Measurements from ENCODE around the gene SMIM43. TPM values are rescaled to one million over a fixed set of nuclear protein-coding genes. Genes with fewer than 3 reads are reported as not detected.
A peak's percentile ranks its signal among the peaks of the same experiment; 100 is the strongest.

The SMIM43 gene
- polyA plus RNA-seq, 1 experiment = 7.4 TPM

GRCh38 chr4:121724671-121725070 lies 40.3 kb downstream of the SMIM43 start:
- no peak for DNase-seq (ENCODE audit: low read depth, low spot score)
- ChIA-PET POLR2A (no interaction called here), CTCF (interaction anchor here (0.6 to 2.6 kb wide), 7 partner anchors 10 to 262 kb away, joined by 3 to 13 read pairs (median 4); partner anchors contain the start of gene ANXA5)
- no peaks in the 10 kb centered on the region for H3K27me3 ChIP-seq (ENCODE audit: control insufficient read depth, insufficient read depth, low read length)
- H3K9me3 ChIP-seq (ENCODE audit: control insufficient read depth, insufficient read depth, low read length) = no peaks in the 10 kb centered on the region
- H3K27ac ChIP-seq (ENCODE audit: low read depth, low read length) = no peak overlapping the region
- no peak for TF ChIP-seq CTCF (IDR thresholded peaks at IDR 0.05; ENCODE audit: low read depth, low read length)
- no peak overlapping the region for H3K4me3 ChIP-seq (ENCODE audit: low read depth, low read length)

- Histone ChIP-seq H3K27me3 (ENCODE audit: control insufficient read depth, insufficient read depth, low read length) (no peaks in the 10 kb centered on the region), H3K4me3 (ENCODE audit: low read depth, low read length) (no peak overlapping the region), H3K9me3 (ENCODE audit: control insufficient read depth, insufficient read depth, low read length) (no peaks in the 10 kb centered on the region), H3K27ac (ENCODE audit: low read depth, low read length) (no peak overlapping the region)
- ChIA-PET POLR2A (interaction anchor here (1.6 kb wide), 1 partner anchor 25 kb away, joined by 5 read pairs; the partner anchor contains the start of gene ANXA5), CTCF (interaction anchor here (1.1 to 1.4 kb wide), 3 partner anchors 13 to 351 kb away, joined by 4 read pairs; no protein-coding TSS in a partner anchor)
- TF ChIP-seq CTCF (IDR thresholded peaks at IDR 0.05; ENCODE audit: low read depth, low read length) = no peak
- DNase-seq (ENCODE audit: low read depth, low spot score) = no peak
These were observed 43.3 kb downstream of the SMIM43 start for GRCh38 chr4:121721700-121722099.

- Histone ChIP-seq H3K27me3 (ENCODE audit: control insufficient read depth, insufficient read depth, low read length) (no peaks in the 10 kb centered on the region), H3K9me3 (ENCODE audit: control insufficient read depth, insufficient read depth, low read length) (no peaks in the 10 kb centered on the region), H3K27ac (ENCODE audit: low read depth, low read length) (no peak overlapping the region), H3K4me3 (ENCODE audit: low read depth, low read length) (no peak overlapping the region)
- no peak for DNase-seq (ENCODE audit: low read depth, low spot score)
- ChIA-PET CTCF (no interaction called here), POLR2A (no interaction called here)
- TF ChIP-seq CTCF (IDR thresholded peaks at IDR 0.05; ENCODE audit: low read depth, low read length) = no peak
These were observed 44.9 kb downstream of the SMIM43 start for GRCh38 chr4:121720109-121720508.

GRCh38 chr4:121717680-121718237 lies 47.2 kb downstream of the SMIM43 start:
- no peaks in the 10 kb centered on the region for H3K9me3 ChIP-seq (ENCODE audit: control insufficient read depth, insufficient read depth, low read length)
- CTCF ChIA-PET = no interaction called here
- TF ChIP-seq CTCF (IDR thresholded peaks at IDR 0.05; ENCODE audit: low read depth, low read length) = no peak
- peak overlapping the region; percentile 33 for H3K27ac ChIP-seq (ENCODE audit: low read depth, low read length)
- no peak overlapping the region for H3K4me3 ChIP-seq (ENCODE audit: low read depth, low read length)
- POLR2A ChIA-PET = interaction anchor here (0.5 to 2.1 kb wide), 3 partner anchors 10 to 31 kb away, joined by 4 to 12 read pairs (median 5); partner anchors contain the start of gene ANXA5
- no peaks in the 10 kb centered on the region for H3K27me3 ChIP-seq (ENCODE audit: control insufficient read depth, insufficient read depth, low read length)
- DNase-seq (ENCODE audit: low read depth, low spot score) = no peak

- H3K27ac ChIP-seq (ENCODE audit: low read depth, low read length) = no peak overlapping the region
- TF ChIP-seq CTCF (IDR thresholded peaks at IDR 0.05; ENCODE audit: low read depth, low read length) = no peak
- DNase-seq (ENCODE audit: low read depth, low spot score) = no peak
- no peak overlapping the region for H3K4me3 ChIP-seq (ENCODE audit: low read depth, low read length)
- ChIA-PET CTCF (interaction anchor here (1.1 to 1.4 kb wide), 3 partner anchors 11 to 252 kb away, joined by 3 to 4 read pairs (median 4); no protein-coding TSS in a partner anchor), POLR2A (interaction anchor here (1.1 kb wide), 1 partner anchor 18 kb away, joined by 7 read pairs; the partner anchor contains the start of gene ANXA5)
- no peaks in the 10 kb centered on the region for H3K9me3 ChIP-seq (ENCODE audit: control insufficient read depth, insufficient read depth, low read length)
- no peaks in the 10 kb centered on the region for H3K27me3 ChIP-seq (ENCODE audit: control insufficient read depth, insufficient read depth, low read length)
These were observed 50.4 kb downstream of the SMIM43 start for GRCh38 chr4:121714548-121714947.
